Uterus (tissue), 4 donors: Measurements from ENCODE around the gene SLC50A1. TPM values are rescaled to one million over a fixed set of nuclear protein-coding genes. Genes with fewer than 3 reads are reported as not detected.
A peak's percentile ranks its signal among the peaks of the same experiment; 100 is the strongest.

Source experiments
- DNase-seq, 2 donors: peaks; one replicate each; pipeline ENCODE4 v3.0.0-alpha.2; 2019 to 2020
- H3K27ac ChIP-seq, 2 donors: fragments of 200-600 bp; sonication (generic); 1 replicate in 1 of 2; 2 replicates in 1 of 2; pipeline ENCODE4 v1.5.1; 2016 to 2018
- H3K27me3 ChIP-seq, 2 donors: fragments of 200-600 bp; sonication (generic); one replicate each; pipeline ENCODE4 v1.5.1; 2018 to 2019; ENCODE audit warnings: control low read depth in 1 of 2
- H3K36me3 ChIP-seq, 2 donors: fragments of 200-600 bp; sonication (generic); one replicate each; pipeline ENCODE4 v1.5.1; 2019; ENCODE audit warnings: control low read depth in 1 of 2
- H3K4me1 ChIP-seq, 2 donors: fragments of 200-600 bp; sonication (generic); one replicate each; pipeline ENCODE4 v1.5.1; 2018 to 2019; ENCODE audit warnings: control low read depth in 1 of 2
- H3K4me3 ChIP-seq, 2 donors: fragments of 200-600 bp; sonication (generic); 1 replicate in 1 of 2; 2 replicates in 1 of 2; pipeline ENCODE4 v1.5.1; 2018 to 2019; ENCODE audit warnings: mild to moderate bottlenecking in 1 of 2
- H3K9me3 ChIP-seq, 2 donors: fragments of 200-600 bp; sonication (generic); one replicate each; pipeline ENCODE4 v1.5.1; 2019; ENCODE audit warnings: control low read depth in 1 of 2
- POLR2A ChIP-seq, 2 donors: fragments of 450-650 bp; IDR thresholded peaks; one replicate each; pipeline ENCODE4 v1.6.1; 2016; ENCODE audit warnings: antibody characterized with exemption in 2 of 2, mild to moderate bottlenecking in 1 of 2, moderate library complexity in 1 of 2
- intact Hi-C: fragments of 100-400 bp; cut with DNase I; formaldehyde crosslinking; loops from one replicate; pipeline ENCODE4 v1.15.1; 2023; ENCODE audit warnings: low total_unique reads
- total RNA-seq, 4 donors: library from RNA; depleted of rRNA in 3 of 4; stranded (reverse); fragments of >200 nt in 3 of 4; gene quantifications; one replicate each; pipeline versions ENCODE4 v1.1.0 to v1.2.4, GENCODE V29; 2014 to 2023
- TF ChIP-seq, protein P1 (sequence below), 4 experiments: fragments of 200-600 bp in 2 of 4; fragments of 450-650 bp in 2 of 4; sonication (generic) in 2 of 4; IDR thresholded peaks; one replicate each; pipeline ENCODE4 v1.5.1; 2016 to 2019; ENCODE audit warnings: antibody characterized with exemption in 4 of 4, mild to moderate bottlenecking in 2 of 4, moderate library complexity in 1 of 4
- donor health status: DM: yes; HTN: yes; CAD: no.

Gene SLC50A1
- total RNA-seq, 4 donors from 2014 or later = 0.26 to 24.0 (median 21.8) TPM

DNA sequence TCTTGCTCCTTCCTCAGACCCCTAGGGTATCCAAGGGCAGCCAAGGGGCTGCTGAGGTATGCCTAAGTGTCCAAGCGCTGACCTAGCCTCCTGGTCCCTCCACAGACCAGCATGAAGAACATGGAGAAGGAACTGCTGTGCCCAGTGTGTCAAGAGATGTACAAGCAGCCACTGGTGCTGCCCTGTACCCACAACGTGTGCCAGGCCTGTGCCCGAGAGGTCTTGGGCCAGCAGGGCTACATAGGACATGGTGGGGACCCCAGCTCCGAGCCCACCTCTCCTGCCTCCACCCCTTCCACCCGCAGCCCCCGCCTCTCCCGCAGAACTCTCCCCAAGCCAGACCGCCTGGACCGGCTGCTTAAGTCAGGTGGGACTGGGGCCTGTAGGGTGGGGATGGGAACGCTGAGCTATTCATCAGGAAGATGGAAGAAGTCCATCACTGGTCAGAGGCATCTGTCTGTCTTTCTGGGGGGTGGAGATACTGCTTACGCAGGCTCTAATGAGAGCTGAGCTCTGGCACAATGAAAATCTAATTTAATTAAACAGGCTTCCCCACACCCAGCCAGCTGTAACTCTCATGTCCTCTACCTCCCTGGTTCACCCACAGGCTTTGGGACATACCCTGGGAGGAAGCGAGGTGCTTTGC lies 39.8 kb downstream of the SLC50A1 start:
- Histone ChIP-seq H3K27me3 (no peaks in the 10 kb centered on the region), H3K9me3 (no peaks in the 10 kb centered on the region), H3K4me1 (peaks cover 0 to 4% of the 10 kb centered on the region in 2 donors), H3K27ac (no peak overlapping the region), H3K36me3 (no peaks in the 10 kb centered on the region), H3K4me3 (no peak overlapping the region)
- intact Hi-C loops = loop anchor here (5.0 kb wide), 1 partner anchor 52 kb away; no protein-coding TSS in a partner anchor
- DNase-seq = no peak
- TF ChIP-seq, protein P1, sequence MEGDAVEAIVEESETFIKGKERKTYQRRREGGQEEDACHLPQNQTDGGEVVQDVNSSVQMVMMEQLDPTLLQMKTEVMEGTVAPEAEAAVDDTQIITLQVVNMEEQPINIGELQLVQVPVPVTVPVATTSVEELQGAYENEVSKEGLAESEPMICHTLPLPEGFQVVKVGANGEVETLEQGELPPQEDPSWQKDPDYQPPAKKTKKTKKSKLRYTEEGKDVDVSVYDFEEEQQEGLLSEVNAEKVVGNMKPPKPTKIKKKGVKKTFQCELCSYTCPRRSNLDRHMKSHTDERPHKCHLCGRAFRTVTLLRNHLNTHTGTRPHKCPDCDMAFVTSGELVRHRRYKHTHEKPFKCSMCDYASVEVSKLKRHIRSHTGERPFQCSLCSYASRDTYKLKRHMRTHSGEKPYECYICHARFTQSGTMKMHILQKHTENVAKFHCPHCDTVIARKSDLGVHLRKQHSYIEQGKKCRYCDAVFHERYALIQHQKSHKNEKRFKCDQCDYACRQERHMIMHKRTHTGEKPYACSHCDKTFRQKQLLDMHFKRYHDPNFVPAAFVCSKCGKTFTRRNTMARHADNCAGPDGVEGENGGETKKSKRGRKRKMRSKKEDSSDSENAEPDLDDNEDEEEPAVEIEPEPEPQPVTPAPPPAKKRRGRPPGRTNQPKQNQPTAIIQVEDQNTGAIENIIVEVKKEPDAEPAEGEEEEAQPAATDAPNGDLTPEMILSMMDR (IDR thresholded peaks at IDR 0.05) = no peak
- TF ChIP-seq POLR2A (IDR thresholded peaks at IDR 0.05) = no peak

DNA sequence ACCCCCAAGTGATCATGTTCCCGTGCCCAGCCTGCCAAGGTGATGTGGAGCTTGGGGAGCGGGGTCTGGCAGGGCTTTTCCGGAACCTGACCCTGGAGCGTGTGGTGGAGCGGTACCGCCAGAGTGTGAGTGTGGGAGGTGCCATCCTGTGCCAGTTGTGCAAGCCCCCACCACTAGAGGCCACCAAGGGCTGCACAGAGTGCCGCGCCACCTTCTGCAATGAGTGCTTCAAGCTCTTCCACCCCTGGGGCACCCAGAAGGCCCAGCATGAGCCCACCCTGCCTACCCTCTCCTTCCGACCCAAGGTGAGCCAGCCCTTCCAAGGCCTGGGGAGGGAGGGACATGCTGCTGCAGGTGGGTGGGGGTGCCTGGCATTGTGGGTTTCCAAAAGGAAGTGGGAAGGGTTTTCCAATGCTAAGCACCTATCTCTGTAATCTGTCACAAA lies 40.3 kb downstream of the SLC50A1 start:
- H3K9me3 ChIP-seq = no peaks in the 10 kb centered on the region
- intact Hi-C loops = loop anchor here (5.0 kb wide), 1 partner anchor 51 kb away; no protein-coding TSS in a partner anchor
- H3K27me3 ChIP-seq = no peaks in the 10 kb centered on the region
- no peak overlapping the region for H3K27ac ChIP-seq
- TF ChIP-seq, protein P1 (IDR thresholded peaks at IDR 0.05) = no peak
- TF ChIP-seq POLR2A (IDR thresholded peaks at IDR 0.05) = no peak
- H3K4me3 ChIP-seq = no peak overlapping the region
- H3K36me3 ChIP-seq = no peaks in the 10 kb centered on the region
- DNase-seq = peak in 1 of 2 donors; percentile 25
- peaks cover 0 to 4% of the 10 kb centered on the region in 2 donors for H3K4me1 ChIP-seq

DNA sequence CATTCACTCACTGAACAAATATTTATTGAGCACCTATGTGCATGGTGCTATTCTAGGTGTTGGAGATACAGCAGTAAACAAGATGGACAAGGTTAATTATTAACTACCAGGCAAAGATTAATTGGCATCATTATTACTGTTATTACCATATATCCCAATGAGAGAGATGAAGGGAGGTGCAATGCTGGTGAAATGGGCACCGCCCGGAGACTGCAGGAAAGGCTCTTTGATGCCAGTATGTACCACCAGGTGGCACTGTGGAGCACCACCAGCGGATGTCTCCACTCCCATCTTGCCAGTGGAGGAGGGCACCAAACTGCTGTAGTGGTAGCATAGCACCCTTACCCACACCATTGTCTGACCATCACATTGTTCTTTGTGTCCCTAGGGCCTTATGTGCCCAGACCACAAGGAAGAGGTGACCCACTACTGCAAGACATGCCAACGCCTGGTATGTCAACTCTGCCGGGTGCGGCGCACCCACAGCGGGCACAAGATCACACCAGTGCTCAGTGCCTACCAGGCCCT lies 41.0 kb downstream of the SLC50A1 start:
- H3K36me3 ChIP-seq = no peaks in the 10 kb centered on the region
- DNase-seq = peak; percentile 81 to 83
- H3K4me3 ChIP-seq = no peak overlapping the region
- no peak for TF ChIP-seq POLR2A (IDR thresholded peaks at IDR 0.05)
- TF ChIP-seq, protein P1 (IDR thresholded peaks at IDR 0.05) = peak; percentile 88 to 92 (median 89)
- H3K4me1 ChIP-seq = peaks cover 0 to 4% of the 10 kb centered on the region in 2 donors
- no peak overlapping the region for H3K27ac ChIP-seq
- H3K27me3 ChIP-seq = no peaks in the 10 kb centered on the region
- H3K9me3 ChIP-seq = no peaks in the 10 kb centered on the region
- intact Hi-C loops = loop anchor here (5.0 kb wide), 1 partner anchor 51 kb away; no protein-coding TSS in a partner anchor

DNA sequence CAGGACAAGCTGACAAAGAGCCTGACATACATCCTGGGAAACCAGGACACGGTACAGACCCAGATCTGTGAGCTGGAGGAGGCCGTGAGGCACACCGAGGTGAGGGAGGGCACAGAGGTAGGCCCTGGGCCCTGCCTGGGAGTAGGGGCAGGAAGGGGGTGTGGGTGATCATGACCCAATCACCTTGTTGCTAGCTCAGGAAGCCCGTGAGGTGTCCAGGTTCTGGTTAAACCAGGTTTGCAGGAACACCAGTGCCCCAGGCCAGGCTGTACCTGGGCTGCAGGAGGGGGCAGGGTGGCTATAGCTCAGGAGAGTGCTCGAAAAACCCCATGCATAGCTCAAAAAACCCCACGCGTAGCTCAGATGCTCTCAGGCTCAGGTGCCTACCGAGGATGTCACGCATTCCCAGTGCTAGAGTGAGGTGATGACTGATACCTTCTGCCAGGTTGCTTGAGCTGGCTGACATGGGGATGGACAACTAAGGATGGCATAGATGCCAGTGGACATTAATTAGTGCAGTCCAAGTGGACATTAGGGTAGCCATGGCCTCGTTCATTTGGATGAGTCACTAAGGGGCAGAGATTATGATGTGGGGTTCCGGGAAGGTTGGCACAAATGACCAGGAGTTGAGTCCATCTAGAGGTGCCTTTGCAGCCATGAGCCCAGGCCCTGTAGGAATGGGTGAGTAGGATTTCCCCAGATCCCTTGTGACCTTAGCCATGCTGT lies 41.7 kb downstream of the SLC50A1 start:
- Histone ChIP-seq H3K27me3 (no peaks in the 10 kb centered on the region), H3K36me3 (no peaks in the 10 kb centered on the region), H3K4me1 (peaks cover 0 to under 1% of the 10 kb centered on the region in 2 donors), H3K9me3 (no peaks in the 10 kb centered on the region), H3K4me3 (no peak overlapping the region), H3K27ac (no peak overlapping the region)
- intact Hi-C loops = loop anchor here (5.0 kb wide), 1 partner anchor 50 kb away; no protein-coding TSS in a partner anchor
- TF ChIP-seq, protein P1 (IDR thresholded peaks at IDR 0.05) = no peak
- peak in 1 of 2 donors; percentile 13 for DNase-seq

DNA sequence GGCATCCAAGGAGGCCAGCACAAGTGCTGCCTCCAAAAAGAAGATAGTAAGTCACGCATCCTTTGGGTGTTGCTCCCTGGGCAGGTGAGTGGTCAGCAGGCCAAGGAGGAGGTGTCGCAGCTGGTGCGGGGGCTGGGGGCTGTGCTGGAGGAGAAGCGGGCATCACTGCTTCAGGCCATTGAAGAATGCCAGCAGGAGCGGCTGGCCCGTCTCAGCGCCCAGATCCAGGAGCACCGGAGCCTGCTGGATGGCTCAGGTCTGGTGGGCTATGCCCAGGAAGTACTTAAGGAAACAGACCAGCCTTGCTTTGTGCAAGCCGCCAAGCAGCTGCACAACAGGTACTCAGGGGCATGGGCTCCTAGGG lies 42.2 kb downstream of the SLC50A1 start:
- intact Hi-C loops = loop anchor here (5.0 kb wide), 1 partner anchor 49 kb away; no protein-coding TSS in a partner anchor
- DNase-seq = peak in 1 of 2 donors; percentile 11
- Histone ChIP-seq H3K27me3 (no peaks in the 10 kb centered on the region), H3K4me3 (no peak overlapping the region), H3K36me3 (no peaks in the 10 kb centered on the region), H3K27ac (no peak overlapping the region), H3K4me1 (no peaks in the 10 kb centered on the region), H3K9me3 (no peaks in the 10 kb centered on the region)
- no peak for TF ChIP-seq POLR2A (IDR thresholded peaks at IDR 0.05)
- TF ChIP-seq, protein P1 (IDR thresholded peaks at IDR 0.05) = no peak
